Activated naive CD4-positive, alpha-beta T cell treated with Interleukin-2 at 50 U/mL for 16 hours (primary cell): ENCODE results near the gene CEP295NL.

Source experiments
- DNase-seq: peaks from one replicate; pipeline ENCODE4 v3.0.0-alpha.2; 2020

Gene CEP295NL

DNA sequence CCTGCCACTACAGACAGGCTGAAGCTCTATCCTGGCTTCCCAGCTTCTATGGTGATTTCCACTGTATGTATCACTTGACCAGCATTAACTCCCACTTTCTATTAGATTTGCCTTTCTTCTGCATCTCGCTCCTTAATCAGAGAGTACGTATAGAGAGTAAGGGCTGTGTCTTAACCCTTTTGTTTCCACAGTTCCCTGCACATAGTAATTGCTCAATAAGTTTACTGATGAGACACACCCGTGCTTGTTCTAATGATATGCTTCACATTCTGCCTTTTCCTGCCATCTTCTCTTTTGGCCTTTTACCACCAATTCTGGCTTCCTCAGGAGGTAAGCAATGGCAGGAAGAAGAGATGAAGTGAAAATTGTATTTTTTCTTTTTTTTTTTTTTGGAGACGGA, 41.8 kb downstream of the CEP295NL start:
- no peak for DNase-seq

DNA sequence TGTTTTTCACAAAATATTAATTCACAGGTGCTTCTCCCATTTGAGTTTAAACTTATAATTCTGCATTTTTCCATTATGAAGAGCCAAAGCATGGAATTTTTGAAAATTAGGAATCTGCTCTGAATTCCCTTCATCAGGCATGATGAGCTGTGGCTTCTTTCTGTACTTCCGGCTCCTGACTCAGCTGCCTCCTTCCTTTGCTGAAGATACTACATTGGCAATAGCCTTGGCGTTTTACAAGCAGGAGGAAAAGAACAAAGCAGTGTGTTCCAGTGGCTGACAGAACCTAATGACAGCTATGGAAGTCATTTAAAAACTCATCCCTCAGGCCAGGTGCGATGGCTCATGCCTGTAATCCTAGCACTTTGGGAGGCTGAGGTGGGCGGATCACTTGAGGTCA, 44.0 kb downstream of the CEP295NL start:
- DNase-seq = no peak

- DNase-seq = no peak
Measured at GRCh38 chr17:78857266-78857665, 45.7 kb downstream of the CEP295NL start.

- DNase-seq = no peak
Measured at GRCh38 chr17:78855561-78856165, 47.3 kb downstream of the CEP295NL start.

GRCh38 chr17:78854508-78854907, 48.5 kb downstream of the CEP295NL start:
- no peak for DNase-seq

DNA sequence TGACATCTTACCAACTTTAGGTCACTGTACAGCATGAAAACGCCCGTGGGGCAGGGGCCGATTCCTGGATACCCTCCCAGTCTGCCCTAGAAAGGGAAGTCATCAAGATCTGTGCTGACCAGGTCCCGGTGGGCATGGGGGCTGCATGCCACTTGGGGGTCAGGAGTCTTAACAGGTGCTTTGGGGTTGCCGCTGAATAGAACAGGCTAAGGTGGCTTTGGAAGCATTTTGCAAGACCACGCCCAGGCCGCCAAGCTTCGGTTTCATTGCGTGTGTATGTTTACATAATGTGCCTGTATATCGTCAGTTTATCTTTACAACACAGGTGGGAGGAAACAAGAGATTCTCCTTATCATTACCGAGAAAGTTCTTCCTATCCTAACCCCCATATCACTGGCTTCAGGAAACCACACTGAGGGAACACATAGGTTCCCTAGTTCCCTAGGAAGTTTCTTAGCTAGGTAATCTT, 49.0 kb downstream of the CEP295NL start:
- no peak for DNase-seq

- no peak for DNase-seq
Measured at GRCh38 chr17:78852709-78853121, 50.3 kb downstream of the CEP295NL start.

DNA sequence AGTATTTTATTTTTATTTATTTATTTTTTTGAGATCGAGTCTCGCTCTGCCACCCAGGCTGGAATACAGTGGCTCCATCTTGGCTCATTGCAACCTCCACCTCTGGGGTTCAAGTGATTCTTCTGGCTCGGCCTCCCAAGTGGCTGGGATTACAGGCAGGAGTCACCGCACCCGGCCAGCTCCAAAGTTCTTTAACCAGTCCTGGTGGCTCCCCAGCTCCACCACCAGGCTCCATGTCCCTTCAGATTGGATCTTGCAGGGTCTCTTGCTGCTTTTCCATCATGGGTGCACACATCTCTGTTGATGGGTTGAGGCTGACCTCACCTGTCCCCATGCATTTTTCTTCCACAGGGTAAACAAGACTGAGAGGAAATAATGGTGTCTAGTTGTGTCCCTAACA, 54.0 kb downstream of the CEP295NL start:
- DNase-seq = no peak

DNA sequence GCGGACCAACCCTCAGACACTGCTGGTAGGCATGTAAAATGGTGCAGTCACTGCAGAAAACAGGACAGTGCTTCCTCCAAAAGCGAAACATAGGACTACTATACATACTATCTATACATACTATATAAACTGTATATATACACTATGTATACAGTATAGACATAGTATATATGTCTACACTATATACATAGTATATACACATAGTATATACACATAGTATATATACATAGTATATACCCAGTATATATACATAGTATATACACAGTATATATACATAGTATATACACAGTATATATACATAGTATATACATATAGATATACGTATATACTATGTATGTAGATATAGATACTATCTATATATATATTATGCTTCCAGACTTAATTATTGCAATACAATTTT, 55.9 kb downstream of the CEP295NL start:
- no peak for DNase-seq

GRCh38 chr17:78844301-78845005, 58.5 kb downstream of the CEP295NL start:
- DNase-seq = no peak

DNA sequence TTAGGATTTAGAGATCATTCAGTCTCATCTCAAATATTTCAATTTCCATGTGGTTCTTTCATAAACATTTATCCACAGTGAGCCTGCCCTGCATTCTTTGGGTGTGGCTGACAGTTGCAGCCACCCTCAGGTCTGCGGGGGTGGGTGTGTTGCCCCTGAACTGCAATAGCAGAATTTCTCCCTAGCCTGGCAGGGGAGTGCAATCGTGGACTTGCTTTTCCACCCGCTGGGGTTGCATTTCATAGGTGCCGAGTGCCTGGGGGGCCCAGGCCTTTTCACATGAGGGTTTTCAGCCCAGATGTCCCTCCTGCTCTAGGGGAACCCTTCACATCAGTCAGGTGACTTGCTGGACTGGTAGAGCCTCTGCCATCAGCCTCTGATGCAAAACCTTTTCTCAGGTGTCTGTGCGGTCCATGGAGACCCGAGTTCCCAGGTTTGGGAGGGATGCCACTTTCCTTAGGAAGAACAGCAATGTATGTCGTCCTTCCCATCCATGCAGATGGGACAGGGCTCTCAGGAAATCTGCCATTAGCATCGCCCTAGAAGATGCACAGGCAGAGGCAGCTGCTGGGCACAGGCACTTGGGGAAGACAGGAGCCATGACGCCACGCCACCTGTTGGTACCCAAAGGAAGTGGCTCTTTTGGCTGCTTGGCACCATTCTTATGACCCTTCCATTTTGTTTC, 60.0 kb downstream of the CEP295NL start:
- DNase-seq = peak; percentile 66

GRCh38 chr17:78840780-78841611, 62.0 kb downstream of the CEP295NL start, which contains the start of gene USP36:
Gene USP36, minus strand, starts transcription at chr17:78840814. Its CDS starts 4,451 bp downstream, at chr17:78836363.
- peak; percentile 100 for DNase-seq
